Brain microvascular endothelial cell (primary cell): ENCODE results near the gene TOM1L2.

Experiments used
- DNase-seq: peaks from one replicate; pipeline ENCODE4 v3.0.0-alpha.2; 2020
- H3K27ac ChIP-seq: fragments of 250-450 bp; sonication (Bioruptor Pico); 2 replicates; pipeline ENCODE4 v1.5.1; 2020; ENCODE audit warnings: mild to moderate bottlenecking, moderate library complexity
- H3K27me3 ChIP-seq: fragments of 250-450 bp; sonication (Bioruptor Pico); replicated peaks from 2 replicates; pipeline ENCODE4 v1.5.1; 2020; ENCODE audit warnings: mild to moderate bottlenecking
- H3K36me3 ChIP-seq: fragments of 250-450 bp; sonication (Bioruptor Pico); replicated peaks from 2 replicates; pipeline ENCODE4 v1.5.1; 2020; ENCODE audit warnings: mild to moderate bottlenecking
- H3K4me3 ChIP-seq: 2 replicates; pipeline ENCODE4 v1.5.1; 2011; ENCODE audit warnings: low read depth, mild to moderate bottlenecking, control low read depth, low read length, moderate library complexity
- in situ Hi-C: cut with HindIII; loops from 2 replicates; pipeline ENCODE4 v1.10.0; 2017; ENCODE audit warnings: low sequenced_read_pairs, low pct_ligation_motif_present
- TF ChIP-seq, protein P1 (sequence below): IDR thresholded peaks from 2 replicates; pipeline ENCODE4 v1.5.1; 2011; ENCODE audit warnings: low read depth, mild to moderate bottlenecking, moderate library complexity, low read length, control low read depth, inconsistent platforms; ENCODE audit errors: missing control alignments

Gene TOM1L2

DNA sequence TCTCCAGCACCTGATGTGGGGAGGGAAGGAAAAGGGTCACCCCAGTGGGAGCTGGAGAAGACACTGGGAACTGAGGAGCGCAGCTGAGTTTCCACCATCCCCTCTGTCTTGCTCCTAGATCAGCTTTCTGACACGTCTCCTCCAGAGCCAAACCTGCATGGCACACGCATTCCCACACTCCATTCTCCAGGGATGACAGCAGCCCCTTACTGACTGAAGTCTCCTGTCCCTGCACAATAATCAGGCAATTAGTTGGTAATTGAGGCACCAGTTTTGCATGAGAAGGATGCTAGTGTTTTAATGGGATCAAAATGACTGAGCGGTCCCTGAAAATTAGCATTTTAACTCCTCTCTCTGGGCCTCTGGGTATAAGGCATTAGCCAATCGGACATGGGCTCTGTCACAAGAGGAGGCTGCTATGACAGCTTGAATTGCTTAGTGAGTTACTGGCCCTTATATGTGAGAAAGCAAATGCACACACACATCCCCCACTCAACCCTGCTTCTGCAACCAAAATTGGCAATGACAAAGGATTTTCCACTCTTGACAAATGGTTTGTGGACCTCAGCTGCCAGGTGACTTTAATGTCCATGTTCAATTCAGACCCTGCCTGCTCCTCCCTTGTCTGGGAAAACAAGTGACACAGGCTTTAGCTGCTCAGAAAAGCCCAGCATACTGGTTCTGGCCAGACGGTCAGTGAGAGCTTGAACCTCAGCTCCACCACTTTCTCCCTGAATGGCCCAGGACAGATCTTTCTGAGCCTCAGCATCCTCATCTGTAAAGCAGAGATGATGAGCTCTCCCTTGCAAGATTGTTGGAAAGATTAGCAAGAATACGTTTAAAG lies 78.2 kb downstream of the TOM1L2 start:
- in situ Hi-C loops = loop anchor here (10.0 kb wide), 1 partner anchor 141 kb away; the partner anchor contains the start of genes ATPAF2 and GID4

DNA sequence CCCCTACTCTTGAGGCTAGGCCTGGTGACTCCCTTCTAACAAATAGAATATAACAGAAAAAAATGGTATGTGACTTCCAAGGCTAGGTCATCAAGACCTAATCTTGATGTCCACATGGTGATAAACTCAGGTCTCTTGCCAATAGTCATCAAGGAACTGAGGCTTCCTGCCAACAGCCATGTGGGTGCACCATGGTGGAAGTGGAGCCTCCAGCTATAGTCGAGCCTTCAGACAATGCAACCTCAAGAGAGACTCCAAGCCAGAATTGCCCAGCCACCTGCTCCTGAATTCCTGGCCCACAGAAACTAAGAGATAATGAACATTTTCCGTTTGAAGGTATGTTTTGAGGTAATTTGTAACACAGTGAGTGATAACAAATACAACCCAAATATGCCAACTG lies 79.5 kb downstream of the TOM1L2 start:
- no peak overlapping the region for H3K27ac ChIP-seq
- TF ChIP-seq, protein P1, sequence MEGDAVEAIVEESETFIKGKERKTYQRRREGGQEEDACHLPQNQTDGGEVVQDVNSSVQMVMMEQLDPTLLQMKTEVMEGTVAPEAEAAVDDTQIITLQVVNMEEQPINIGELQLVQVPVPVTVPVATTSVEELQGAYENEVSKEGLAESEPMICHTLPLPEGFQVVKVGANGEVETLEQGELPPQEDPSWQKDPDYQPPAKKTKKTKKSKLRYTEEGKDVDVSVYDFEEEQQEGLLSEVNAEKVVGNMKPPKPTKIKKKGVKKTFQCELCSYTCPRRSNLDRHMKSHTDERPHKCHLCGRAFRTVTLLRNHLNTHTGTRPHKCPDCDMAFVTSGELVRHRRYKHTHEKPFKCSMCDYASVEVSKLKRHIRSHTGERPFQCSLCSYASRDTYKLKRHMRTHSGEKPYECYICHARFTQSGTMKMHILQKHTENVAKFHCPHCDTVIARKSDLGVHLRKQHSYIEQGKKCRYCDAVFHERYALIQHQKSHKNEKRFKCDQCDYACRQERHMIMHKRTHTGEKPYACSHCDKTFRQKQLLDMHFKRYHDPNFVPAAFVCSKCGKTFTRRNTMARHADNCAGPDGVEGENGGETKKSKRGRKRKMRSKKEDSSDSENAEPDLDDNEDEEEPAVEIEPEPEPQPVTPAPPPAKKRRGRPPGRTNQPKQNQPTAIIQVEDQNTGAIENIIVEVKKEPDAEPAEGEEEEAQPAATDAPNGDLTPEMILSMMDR = no peak
- in situ Hi-C loops = loop anchor here (10.0 kb wide), 1 partner anchor 142 kb away; the partner anchor contains the start of genes ATPAF2 and GID4
- peaks cover 6% of the 10 kb centered on the region for H3K36me3 ChIP-seq
- H3K27me3 ChIP-seq = no peaks in the 10 kb centered on the region
- H3K4me3 ChIP-seq = no peak overlapping the region
- DNase-seq = no peak

More for the DNA sequence above, 78.2 kb downstream of the TOM1L2 start:
- no peak overlapping the region for H3K4me3 ChIP-seq
- no peak overlapping the region for H3K27ac ChIP-seq
- H3K27me3 ChIP-seq = no peaks in the 10 kb centered on the region
- TF ChIP-seq, protein P1 = no peak
- H3K36me3 ChIP-seq = peaks cover 8% of the 10 kb centered on the region
- no peak for DNase-seq

DNA sequence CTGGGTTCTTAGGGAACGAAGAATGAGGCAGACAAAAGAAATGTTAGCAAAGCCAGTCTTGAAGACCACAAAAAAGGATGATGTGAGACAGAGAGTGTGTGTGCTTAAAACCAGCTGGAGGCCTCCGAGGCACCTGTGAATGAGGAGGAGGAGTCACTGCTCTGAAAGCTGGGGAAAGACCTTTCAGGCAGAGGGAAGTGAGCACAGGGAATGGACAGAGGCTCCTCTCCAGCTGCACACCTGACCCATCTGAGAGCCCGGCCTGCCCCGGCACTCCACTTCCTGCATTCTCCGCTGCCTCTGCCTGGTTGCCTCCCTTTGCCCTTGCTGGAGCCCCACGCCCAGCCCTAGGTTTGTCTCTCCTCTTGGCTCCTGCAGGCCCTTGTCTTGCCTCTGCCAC lies 80.2 kb downstream of the TOM1L2 start:
- in situ Hi-C loops = loop anchor here (10.0 kb wide), 1 partner anchor 143 kb away; the partner anchor contains the start of genes ATPAF2 and GID4
- Histone ChIP-seq H3K27me3 (no peaks in the 10 kb centered on the region), H3K27ac (no peak overlapping the region), H3K4me3 (no peak overlapping the region), H3K36me3 (peaks cover 6% of the 10 kb centered on the region)
- no peak for DNase-seq
- TF ChIP-seq, protein P1 = no peak

DNA sequence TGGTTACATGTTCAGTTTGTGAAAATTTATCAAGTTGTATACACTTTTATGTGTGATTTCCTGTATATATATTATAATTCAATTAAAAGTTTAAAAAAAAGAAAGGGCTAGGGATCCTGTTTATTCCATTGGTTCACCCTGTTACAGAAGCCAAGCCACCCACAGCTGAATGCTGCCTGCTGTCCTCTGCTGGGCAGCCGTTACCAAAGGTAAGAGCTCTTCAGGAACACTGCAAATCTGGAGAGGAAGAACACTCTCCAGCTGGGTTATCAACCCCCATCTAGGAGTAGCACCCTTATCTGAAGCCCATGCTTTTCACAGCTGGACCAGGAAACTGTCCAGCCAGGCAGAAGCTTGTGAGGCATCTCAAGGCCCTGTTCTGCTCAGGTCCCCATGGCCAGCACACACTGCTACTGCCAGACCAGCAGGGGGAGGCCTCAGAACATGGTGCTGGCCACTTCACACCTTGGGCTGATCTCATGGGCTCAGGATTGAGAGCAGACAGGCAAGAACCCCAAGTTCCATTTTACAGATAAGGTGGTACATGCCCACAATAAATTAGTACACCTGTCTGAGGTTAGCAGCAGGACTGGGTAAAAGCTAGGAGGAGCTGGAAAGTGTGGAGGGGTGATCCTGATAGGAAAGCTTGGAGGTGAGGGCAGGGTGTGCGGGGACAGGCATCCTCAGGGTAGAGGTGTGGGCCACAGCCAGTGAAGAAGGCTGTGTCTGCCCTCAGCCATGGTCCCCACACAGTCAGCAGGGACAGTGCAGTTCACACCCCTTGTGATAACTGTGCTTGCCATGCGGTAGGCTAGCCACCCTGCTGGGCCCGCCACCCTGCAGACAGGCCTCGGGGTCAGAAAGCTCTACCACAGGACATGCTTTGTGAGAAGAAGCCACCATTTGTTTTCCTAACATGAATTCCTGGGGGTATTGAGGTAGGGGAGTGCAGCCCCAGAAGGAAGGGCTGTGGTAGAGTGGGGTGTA lies 81.1 kb downstream of the TOM1L2 start:
- Histone ChIP-seq H3K27me3 (no peaks in the 10 kb centered on the region), H3K27ac (no peak overlapping the region), H3K4me3 (no peak overlapping the region), H3K36me3 (peaks cover 2% of the 10 kb centered on the region)
- TF ChIP-seq, protein P1 = peak; percentile 96
- DNase-seq = peak; percentile 68
- in situ Hi-C loops = loop anchor here (10.0 kb wide), 1 partner anchor 144 kb away; the partner anchor contains the start of genes ATPAF2 and GID4

DNA sequence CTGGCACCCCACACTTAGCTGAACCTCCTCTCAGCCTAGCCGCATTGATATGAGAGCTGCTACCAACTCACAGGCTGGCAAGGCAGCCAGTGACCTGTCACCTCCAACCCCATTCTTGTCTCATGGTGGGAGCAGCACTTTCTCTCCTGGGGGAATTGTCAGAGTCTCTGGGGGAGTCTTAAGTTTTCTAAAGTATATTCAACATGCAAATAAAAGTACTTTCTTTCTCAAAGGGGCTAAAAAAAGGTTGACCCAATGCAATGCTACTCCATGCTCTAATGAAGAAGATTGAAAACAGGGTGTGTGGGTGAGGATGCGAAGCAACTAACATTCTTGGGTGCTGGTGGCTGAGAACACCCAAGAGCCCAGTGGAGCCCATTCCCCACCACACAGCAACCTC lies 82.3 kb downstream of the TOM1L2 start:
- TF ChIP-seq, protein P1 = no peak
- Histone ChIP-seq H3K36me3 (peaks cover 2% of the 10 kb centered on the region), H3K27me3 (no peaks in the 10 kb centered on the region), H3K27ac (no peak overlapping the region), H3K4me3 (no peak overlapping the region)
- in situ Hi-C loops = loop anchor here (10.0 kb wide), 1 partner anchor 145 kb away; the partner anchor contains the start of genes ATPAF2 and GID4
- DNase-seq = no peak
